Measurements from ENCODE around the gene HDAC4. TPM values are rescaled to one million over a fixed set of nuclear protein-coding genes. Genes with fewer than 3 reads are reported as not detected.

Gene HDAC4
- total and polyA plus RNA-seq, 2 experiments from 2014 or later, result 8.1 to 41.8 TPM

GRCh38 chr2:239222706-239223309 lies 178.0 kb downstream of the HDAC4 start:
- Histone ChIP-seq H2AFZ (no peak overlapping the region), H4K20me1 (replicated peaks; ENCODE audit: insufficient read depth) (peaks cover 29% of the 10 kb centered on the region), H3F3A (replicated peaks; ENCODE audit: low read depth) (no peaks in the 10 kb centered on the region), H3K4me2 (no peak overlapping the region), H3K27ac (ENCODE audit: low read depth) (peak overlapping the region; percentile 67; the same call in 1 of the 2 replicates), H3K27me3 (ENCODE audit: insufficient read depth) (no peaks in the 10 kb centered on the region), H3K36me3 (ENCODE audit: insufficient read depth) (no peaks in the 10 kb centered on the region), H3K9me2 (ENCODE audit: insufficient read depth) (no peaks in the 10 kb centered on the region), H3K4me3 (no peak overlapping the region), H3K79me2 (replicated peaks; ENCODE audit: insufficient read depth) (peaks cover 92% of the 10 kb centered on the region), H3K4me1 (ENCODE audit: insufficient read depth) (peaks cover 28% of the 10 kb centered on the region)
- 0 out of 2 replicates have a peak overlapping the region, but pooled peaks have one; percentile 68 for H3K27ac Mint-ChIP-seq
- peaks cover 61% of the 10 kb centered on the region for H3K4me1 Mint-ChIP-seq
- peak; percentile 19 for ATAC-seq
- no peaks in the 10 kb centered on the region; the same call in 2 of the 3 replicates for H3K36me3 Mint-ChIP-seq (ENCODE audit: low read depth)
- DNase-seq (ENCODE audit: low spot score), result no peak
- TF ChIP-seq ZNF462 (CRISPR knock-in tag; IDR thresholded peaks at IDR 0.05) (no peak), NANOG (IDR thresholded peaks at IDR 0.05; ENCODE audit: borderline replicate concordance) (no peak), JUNB (IDR thresholded peaks at IDR 0.05; ENCODE audit: unreplicated experiment) (no peak), ETS1 (IDR thresholded peaks at IDR 0.05) (no peak), ZNF331 (CRISPR knock-in tag; IDR thresholded peaks at IDR 0.05; ENCODE audit: low read depth) (no peak), REST (IDR thresholded peaks at IDR 0.05; ENCODE audit: unreplicated experiment) (no peak), POLR2AphosphoS5 (IDR thresholded peaks at IDR 0.05; ENCODE audit: low read depth) (no peak), EZH2phosphoT487 (IDR thresholded peaks at IDR 0.05; ENCODE audit: unreplicated experiment) (no peak), STAT1 (IDR thresholded peaks at IDR 0.05; ENCODE audit: unreplicated experiment) (no peak), EZH2 (IDR thresholded peaks at IDR 0.05; ENCODE audit: low read depth, unreplicated experiment) (no peak), CREB1 (CRISPR knock-in tag; IDR thresholded peaks at IDR 0.05; ENCODE audit: low read depth) (no peak), CTCF (conservative IDR thresholded peaks at IDR 0.05; ENCODE audit: low read depth in 2 of 2) (no peak), ZNF114 (CRISPR knock-in tag; IDR thresholded peaks at IDR 0.05) (no peak)
- peaks cover 11% of the 10 kb centered on the region for H3K27me3 Mint-ChIP-seq (ENCODE audit: insufficient read depth, low read depth, poor library complexity)
- no peak overlapping the region for H3K4me3 Mint-ChIP-seq
- no peaks in the 10 kb centered on the region for H3K9me3 Mint-ChIP-seq

Data from GM23338 (cell line).